GM13976 (cell line): ENCODE data around the gene NEURL1B.
"Not testable (repeated sequence)": the region's sequence is repeated elsewhere in the genome, so short reads cannot be mapped to it uniquely, and the experiment has no call there.

ENCODE experiments used
- DNase-seq: peaks from one replicate; pipeline ENCODE4 v3.0.0; 2012; ENCODE audit warnings: low spot score
- in situ Hi-C: fragments of 300-500 bp; cut with MboI; formaldehyde crosslinking; loops from one replicate; pipeline ENCODE4 v1.12.0; 2022; ENCODE audit warnings: low sequenced_read_pairs, mixed read lengths, inconsistent platforms; ENCODE audit not compliant: unreplicated experiment
- TF ChIP-seq, protein P1 (sequence below): IDR thresholded peaks from 2 replicates; pipeline ENCODE4 v1.5.1; 2012; ENCODE audit warnings: borderline replicate concordance, mild to moderate bottlenecking; ENCODE audit not compliant: insufficient read depth; ENCODE audit errors: extremely low read depth, missing control alignments, control extremely low read depth

Gene NEURL1B

DNA sequence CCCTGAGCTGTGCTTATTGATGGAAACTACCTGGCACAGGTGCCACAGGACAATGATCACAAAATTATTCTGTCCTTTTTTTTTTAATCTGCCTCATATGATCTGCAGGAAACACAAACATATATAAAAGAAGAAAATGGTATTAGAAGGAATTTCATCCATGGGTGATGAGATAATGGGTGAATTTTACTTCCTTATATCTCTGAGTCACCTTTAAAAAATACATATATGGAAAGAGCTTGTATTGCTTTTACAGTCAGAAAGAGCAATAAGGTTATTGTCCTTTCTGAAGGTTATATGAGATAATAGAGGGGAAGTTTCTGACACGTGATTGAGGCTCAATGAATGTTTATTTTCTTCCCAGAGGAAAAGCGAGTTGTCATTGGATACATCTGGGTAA is 31.6 kb downstream of the NEURL1B start:
- in situ Hi-C loops = no loop called here
- TF ChIP-seq, protein P1, sequence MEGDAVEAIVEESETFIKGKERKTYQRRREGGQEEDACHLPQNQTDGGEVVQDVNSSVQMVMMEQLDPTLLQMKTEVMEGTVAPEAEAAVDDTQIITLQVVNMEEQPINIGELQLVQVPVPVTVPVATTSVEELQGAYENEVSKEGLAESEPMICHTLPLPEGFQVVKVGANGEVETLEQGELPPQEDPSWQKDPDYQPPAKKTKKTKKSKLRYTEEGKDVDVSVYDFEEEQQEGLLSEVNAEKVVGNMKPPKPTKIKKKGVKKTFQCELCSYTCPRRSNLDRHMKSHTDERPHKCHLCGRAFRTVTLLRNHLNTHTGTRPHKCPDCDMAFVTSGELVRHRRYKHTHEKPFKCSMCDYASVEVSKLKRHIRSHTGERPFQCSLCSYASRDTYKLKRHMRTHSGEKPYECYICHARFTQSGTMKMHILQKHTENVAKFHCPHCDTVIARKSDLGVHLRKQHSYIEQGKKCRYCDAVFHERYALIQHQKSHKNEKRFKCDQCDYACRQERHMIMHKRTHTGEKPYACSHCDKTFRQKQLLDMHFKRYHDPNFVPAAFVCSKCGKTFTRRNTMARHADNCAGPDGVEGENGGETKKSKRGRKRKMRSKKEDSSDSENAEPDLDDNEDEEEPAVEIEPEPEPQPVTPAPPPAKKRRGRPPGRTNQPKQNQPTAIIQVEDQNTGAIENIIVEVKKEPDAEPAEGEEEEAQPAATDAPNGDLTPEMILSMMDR = no peak

DNA sequence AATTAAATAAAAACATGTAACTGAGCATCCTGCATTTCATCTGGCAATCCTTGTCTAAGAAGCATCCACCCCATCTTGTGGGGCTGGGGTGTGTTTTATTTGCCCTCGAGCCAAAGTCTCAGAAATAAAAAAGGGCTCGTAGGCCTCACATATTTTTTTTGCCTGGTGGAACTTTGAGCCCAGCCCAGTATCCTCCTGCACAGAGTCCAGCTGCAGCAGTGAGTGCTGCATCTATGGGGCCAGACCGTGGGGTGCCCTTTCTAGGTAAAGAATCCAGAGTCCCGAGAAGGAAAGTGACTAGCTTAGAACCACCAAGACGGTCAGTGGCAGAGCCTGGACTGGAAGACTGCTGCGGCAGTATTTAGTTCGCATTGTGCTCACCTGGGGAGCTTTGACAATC is 33.1 kb downstream of the NEURL1B start:
- in situ Hi-C loops = no loop called here
- TF ChIP-seq, protein P1 = no peak
- DNase-seq = no peak

More for the DNA sequence above, 31.6 kb downstream of the NEURL1B start:
- DNase-seq = no peak

DNA sequence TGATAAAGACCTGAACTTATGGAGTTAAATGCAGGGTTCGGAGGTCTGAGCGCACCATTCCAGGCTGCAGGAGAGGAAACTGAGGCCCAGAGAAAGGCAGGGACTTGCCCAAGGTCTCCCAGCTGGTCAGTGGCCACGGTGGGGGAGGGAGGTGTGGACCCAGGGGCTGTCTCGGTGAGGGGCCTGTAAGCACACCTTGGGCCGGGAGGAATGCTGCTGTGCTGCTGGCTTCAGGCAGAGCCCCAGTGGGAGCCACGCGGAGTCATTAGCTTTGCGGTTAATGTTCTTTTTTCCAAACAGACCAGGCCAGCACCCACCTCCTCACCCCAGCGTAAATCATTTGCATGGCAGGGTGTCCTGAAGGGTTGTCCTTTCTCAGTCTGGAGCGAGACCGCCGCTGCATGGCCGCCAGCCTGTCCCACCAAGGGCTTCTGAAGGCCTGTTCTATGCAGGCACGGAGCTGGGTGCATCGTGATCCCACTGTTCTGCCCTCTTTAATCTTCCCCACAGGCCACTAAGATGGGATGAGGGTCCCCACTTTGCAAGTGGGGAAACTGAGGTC is 35.9 kb downstream of the NEURL1B start:
- DNase-seq = no peak
- in situ Hi-C loops = no loop called here
- TF ChIP-seq, protein P1 = no peak

DNA sequence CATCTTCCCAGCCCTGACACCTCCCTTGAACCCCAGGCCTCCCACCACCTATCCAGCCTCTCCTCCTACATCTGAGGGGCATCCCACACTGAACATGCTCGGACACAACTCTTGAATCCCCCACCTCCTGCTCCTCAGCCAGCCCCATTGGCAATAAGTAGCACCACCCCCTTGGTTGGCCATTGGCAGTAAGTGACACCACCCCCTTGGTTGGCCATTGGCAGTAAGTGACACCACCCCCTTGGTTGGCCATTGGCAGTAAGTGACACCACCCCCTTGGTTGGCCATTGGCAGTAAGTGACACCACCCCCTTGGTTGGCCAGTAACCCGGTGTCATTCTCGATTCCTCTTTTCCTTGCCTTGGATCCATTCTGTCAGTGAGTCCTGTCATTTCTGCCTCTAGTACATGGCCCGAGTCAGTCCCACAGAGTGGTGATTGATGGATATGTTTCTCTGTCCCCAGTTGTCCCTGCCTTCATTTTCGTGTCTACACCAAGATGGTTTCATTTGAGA is 37.4 kb downstream of the NEURL1B start:
- in situ Hi-C loops = not testable (repeated sequence)

DNA sequence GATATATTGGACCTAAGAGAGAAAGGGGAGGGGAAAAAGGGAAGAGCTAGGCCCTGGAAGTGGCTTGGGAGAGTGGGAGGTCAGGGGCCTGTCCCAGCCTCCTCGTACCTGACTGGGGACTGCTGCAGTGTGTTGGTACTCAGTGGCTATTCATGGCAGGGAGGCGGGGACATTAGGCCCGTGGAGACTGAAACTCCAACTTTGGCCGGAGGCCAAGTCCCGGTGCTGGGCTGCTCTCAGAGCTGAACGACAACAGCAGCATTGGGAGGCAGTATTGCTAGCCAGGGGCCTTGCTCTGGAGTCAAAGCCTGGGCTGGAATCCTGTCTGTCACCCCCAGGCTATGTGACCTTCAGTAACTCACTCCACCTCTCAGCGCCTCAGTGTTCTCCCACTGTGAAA is 37.8 kb downstream of the NEURL1B start:
- TF ChIP-seq, protein P1 = no peak
- in situ Hi-C loops = no loop called here
- DNase-seq = no peak

More for the DNA sequence above, 37.4 kb downstream of the NEURL1B start:
- not testable (repeated sequence) for DNase-seq

DNA sequence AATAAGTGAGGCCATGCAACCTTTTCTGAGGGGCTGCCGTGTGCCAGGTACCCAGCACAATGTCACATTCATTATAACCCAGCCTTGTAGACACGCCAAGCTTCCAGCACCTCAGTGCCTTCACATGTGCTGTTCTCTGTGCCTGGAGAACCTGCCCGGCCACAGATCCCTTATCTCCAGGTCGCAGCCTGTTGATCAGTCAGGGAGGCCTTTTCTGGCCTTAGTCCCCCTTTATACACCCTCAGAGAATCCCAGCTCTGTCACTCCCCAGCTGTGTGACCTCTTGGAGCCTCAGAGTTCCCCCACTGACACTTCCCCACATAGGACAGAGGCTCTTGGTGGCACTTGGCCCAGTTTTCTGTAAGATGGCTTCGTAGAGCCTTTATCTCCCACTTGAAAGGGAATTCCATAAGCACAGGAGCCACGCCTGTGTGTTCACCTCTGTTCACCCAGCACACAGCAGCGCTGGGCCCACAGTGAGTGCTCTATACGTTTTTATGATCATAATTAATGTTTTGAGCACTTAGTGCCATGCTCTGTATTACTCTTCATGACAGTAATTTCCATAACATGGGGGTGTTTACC is 38.7 kb downstream of the NEURL1B start:
- in situ Hi-C loops = no loop called here
- TF ChIP-seq, protein P1 = no peak
- DNase-seq = no peak

DNA sequence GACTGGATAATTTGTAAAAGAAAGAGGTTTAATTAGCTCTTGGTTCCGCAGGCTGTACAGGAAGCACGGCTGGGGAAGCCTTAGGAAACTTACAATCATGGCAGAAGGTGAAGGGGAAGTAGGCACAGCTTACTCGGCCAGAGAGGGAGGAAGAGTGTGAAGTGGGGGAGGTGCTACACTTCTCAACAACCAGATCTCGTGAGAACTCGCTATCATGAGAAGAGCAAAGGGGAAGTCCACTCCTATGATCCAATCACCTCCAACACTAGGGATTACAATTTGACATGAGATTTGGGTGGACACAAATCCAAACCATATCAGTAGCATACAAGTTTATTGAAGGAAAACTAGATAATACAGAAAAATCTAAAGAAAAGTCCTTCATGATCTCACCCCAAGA is 39.9 kb downstream of the NEURL1B start:
- TF ChIP-seq, protein P1 = no peak
- no peak for DNase-seq
- in situ Hi-C loops = no loop called here
